GM12801 (cell line): ENCODE data around the gene ARID3C.

Experiments
- CTCF ChIP-seq: IDR thresholded peaks from one replicate; pipeline ENCODE4 v1.5.1; 2011; ENCODE audit warnings: control low read depth; ENCODE audit not compliant: insufficient read length; ENCODE audit errors: extremely low read depth

ARID3C gene

GRCh38 chr9:34594177-34594576 is 34.7 kb downstream of the ARID3C start:
- TF ChIP-seq CTCF = no peak

GRCh38 chr9:34592895-34593601 is 35.8 kb downstream of the ARID3C start:
- TF ChIP-seq CTCF = no peak

GRCh38 chr9:34591917-34592866 is 36.7 kb downstream of the ARID3C start:
- TF ChIP-seq CTCF = no peak

GRCh38 chr9:34591248-34591916 is 37.5 kb downstream of the ARID3C start:
- TF ChIP-seq CTCF = no peak

- TF ChIP-seq CTCF = no peak
Observed at GRCh38 chr9:34590381-34591247, 38.3 kb downstream of the ARID3C start.

- no peak for TF ChIP-seq CTCF
Observed at GRCh38 chr9:34589636-34590380, 39.1 kb downstream of the ARID3C start, which contains the start of gene CNTFR. Gene CNTFR, minus strand, starts transcription at chr9:34589724. Its CDS starts 20,743 bp downstream, at chr9:34568981.
